HG02763 (cell line): ENCODE data around the gene TAAR8.
"Not testable (repeated sequence)": the region's sequence is repeated elsewhere in the genome, so short reads cannot be mapped to it uniquely, and the experiment has no call there.

Experiments
- ATAC-seq: cut with Tn5 transposase; IDR thresholded peaks from one replicate; pipeline ENCODE4 v1.9.1; 2021; ENCODE audit warnings: mild to moderate bottlenecking, moderate library complexity; ENCODE audit not compliant: unreplicated experiment

Gene TAAR8

GRCh38 chr6:132552372-132552771, at the start of gene TAAR8:
TSS of gene TAAR8 (plus strand) at chr6:132552672. CDS start at chr6:132552693, 21 bp downstream.
- ATAC-seq: no peak

- ATAC-seq: no peak
These were observed 47.7 kb upstream of the TAAR8 start for GRCh38 chr6:132504757-132505156.

GRCh38 chr6:132505158-132505557, 47.3 kb upstream of the TAAR8 start:
- no peak for ATAC-seq

GRCh38 chr6:132506461-132506860, 46.0 kb upstream of the TAAR8 start:
- ATAC-seq: no peak

- ATAC-seq: no peak
These were observed 45.3 kb upstream of the TAAR8 start for GRCh38 chr6:132506869-132507808.

- ATAC-seq: no peak
These were observed 41.2 kb upstream of the TAAR8 start for GRCh38 chr6:132511210-132511830.

GRCh38 chr6:132511831-132512220, 40.6 kb upstream of the TAAR8 start:
- no peak for ATAC-seq

- no peak for ATAC-seq
These were observed 40.2 kb upstream of the TAAR8 start for GRCh38 chr6:132512342-132512637.

- peak; percentile 91 for ATAC-seq
These were observed 39.5 kb upstream of the TAAR8 start, which contains the start of gene STX7 for GRCh38 chr6:132512638-132513632. TSS of gene STX7 (minus strand) at chr6:132513116. CDS start at chr6:132503530, 9,586 bp downstream.

GRCh38 chr6:132513831-132514545, 38.5 kb upstream of the TAAR8 start:
- ATAC-seq: no peak

GRCh38 chr6:132515386-132515785, 37.1 kb upstream of the TAAR8 start:
- ATAC-seq: no peak

- ATAC-seq: no peak
These were observed 31.5 kb upstream of the TAAR8 start for GRCh38 chr6:132520953-132521352.

- ATAC-seq: no peak
These were observed 27.8 kb upstream of the TAAR8 start for GRCh38 chr6:132524646-132525045.

GRCh38 chr6:132525866-132526265, 26.6 kb upstream of the TAAR8 start:
- ATAC-seq: no peak

GRCh38 chr6:132526461-132526860, 26.0 kb upstream of the TAAR8 start:
- no peak for ATAC-seq

- no peak for ATAC-seq
These were observed 24.7 kb upstream of the TAAR8 start for GRCh38 chr6:132527791-132528190.

GRCh38 chr6:132530293-132530974, 22.0 kb upstream of the TAAR8 start:
- peak; percentile 90 for ATAC-seq

GRCh38 chr6:132534546-132534945, 17.9 kb upstream of the TAAR8 start:
- ATAC-seq: not testable (repeated sequence)

GRCh38 chr6:132537145-132537544, 15.3 kb upstream of the TAAR8 start:
- no peak for ATAC-seq

GRCh38 chr6:132537977-132538376, 14.5 kb upstream of the TAAR8 start, which contains the start of gene TAAR9:
TSS of gene TAAR9 (plus strand) at chr6:132538277. CDS start at chr6:132538290, 13 bp downstream.
- ATAC-seq: no peak
